ENCODE data around the gene KCTD16.

KCTD16 gene

DNA sequence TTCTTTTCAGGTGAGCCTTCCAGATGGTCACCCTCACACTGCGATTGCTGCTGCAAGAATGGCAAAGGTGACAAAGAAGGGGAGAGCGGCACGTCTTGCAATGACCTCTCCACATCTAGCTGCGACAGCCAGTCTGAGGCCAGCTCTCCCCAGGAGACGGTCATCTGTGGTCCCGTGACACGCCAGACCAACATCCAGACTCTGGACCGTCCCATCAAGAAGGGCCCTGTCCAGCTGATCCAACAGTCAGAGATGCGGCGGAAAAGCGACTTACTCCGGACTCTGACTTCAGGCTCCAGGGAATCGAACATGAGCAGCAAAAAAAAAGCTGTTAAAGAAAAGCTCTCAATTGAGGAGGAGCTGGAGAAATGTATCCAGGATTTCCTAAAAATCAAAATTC lies 303.0 kb downstream of the KCTD16 start:
- Histone ChIP-seq H3K27ac (ENCODE audit: low read length) (no peak overlapping the region), H3K27me3 (ENCODE audit: control insufficient read depth, insufficient read depth, low read length) (no peaks in the 10 kb centered on the region), H3K36me3 (ENCODE audit: control insufficient read depth, low read depth, low read length) (no peaks in the 10 kb centered on the region), H3K9ac (ENCODE audit: low read length) (no peak overlapping the region), H3K4me1 (ENCODE audit: control insufficient read depth, low read depth, low read length) (no peaks in the 10 kb centered on the region), H3K9me3 (ENCODE audit: control insufficient read depth, low read depth, low read length) (no peaks in the 10 kb centered on the region), H3K4me3 (ENCODE audit: low read length) (no peak overlapping the region)

DNA sequence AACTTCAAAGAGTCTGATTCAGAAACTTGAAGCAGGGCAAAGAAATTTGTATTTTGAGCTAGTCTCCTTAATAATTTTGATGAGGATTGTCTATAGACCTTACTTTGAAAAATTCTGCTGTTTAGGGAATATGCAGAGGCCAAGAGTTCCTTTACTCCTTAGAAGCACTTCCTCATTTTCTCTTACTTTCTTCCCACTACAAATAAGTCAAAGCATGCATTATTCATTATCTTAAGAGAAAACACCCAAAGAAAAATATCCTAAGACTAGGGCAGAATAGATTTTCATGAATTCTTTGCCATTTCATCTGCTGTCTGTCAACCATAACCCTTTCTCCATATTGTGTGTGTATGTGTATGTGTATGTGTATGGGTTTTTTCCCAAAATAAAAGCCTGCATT lies 307.9 kb downstream of the KCTD16 start:
- Histone ChIP-seq H3K27me3 (ENCODE audit: control insufficient read depth, insufficient read depth, low read length) (no peaks in the 10 kb centered on the region), H3K9me3 (ENCODE audit: control insufficient read depth, low read depth, low read length) (no peaks in the 10 kb centered on the region), H3K27ac (ENCODE audit: low read length) (no peak overlapping the region), H3K4me1 (ENCODE audit: control insufficient read depth, low read depth, low read length) (peaks cover 3% of the 10 kb centered on the region), H3K36me3 (ENCODE audit: control insufficient read depth, low read depth, low read length) (no peaks in the 10 kb centered on the region), H3K4me3 (ENCODE audit: low read length) (no peak overlapping the region), H3K9ac (ENCODE audit: low read length) (no peak overlapping the region)

DNA sequence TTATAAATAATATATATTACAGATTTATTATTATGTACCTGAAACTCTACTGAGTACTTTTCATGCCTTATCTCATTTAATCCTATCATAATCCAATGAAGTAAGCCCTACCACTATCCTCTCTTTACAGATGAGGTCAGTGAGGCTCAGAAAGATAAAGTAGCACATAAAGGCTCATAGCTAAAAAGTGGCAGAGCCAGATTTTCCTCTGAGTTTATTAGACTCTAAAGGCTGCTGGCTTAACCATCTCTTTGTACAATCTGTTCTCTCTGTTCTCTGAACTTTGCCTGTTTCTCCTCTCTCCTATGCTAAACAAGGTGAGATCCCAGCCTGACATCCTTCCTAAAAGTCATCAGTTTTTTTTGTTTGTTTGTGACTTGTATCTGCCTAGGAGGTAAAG lies 311.2 kb downstream of the KCTD16 start:
- H3K4me1 ChIP-seq (ENCODE audit: control insufficient read depth, low read depth, low read length), result peaks cover 7% of the 10 kb centered on the region
- no peak overlapping the region for H3K27ac ChIP-seq (ENCODE audit: low read length)
- H3K9ac ChIP-seq (ENCODE audit: low read length), result no peak overlapping the region

DNA sequence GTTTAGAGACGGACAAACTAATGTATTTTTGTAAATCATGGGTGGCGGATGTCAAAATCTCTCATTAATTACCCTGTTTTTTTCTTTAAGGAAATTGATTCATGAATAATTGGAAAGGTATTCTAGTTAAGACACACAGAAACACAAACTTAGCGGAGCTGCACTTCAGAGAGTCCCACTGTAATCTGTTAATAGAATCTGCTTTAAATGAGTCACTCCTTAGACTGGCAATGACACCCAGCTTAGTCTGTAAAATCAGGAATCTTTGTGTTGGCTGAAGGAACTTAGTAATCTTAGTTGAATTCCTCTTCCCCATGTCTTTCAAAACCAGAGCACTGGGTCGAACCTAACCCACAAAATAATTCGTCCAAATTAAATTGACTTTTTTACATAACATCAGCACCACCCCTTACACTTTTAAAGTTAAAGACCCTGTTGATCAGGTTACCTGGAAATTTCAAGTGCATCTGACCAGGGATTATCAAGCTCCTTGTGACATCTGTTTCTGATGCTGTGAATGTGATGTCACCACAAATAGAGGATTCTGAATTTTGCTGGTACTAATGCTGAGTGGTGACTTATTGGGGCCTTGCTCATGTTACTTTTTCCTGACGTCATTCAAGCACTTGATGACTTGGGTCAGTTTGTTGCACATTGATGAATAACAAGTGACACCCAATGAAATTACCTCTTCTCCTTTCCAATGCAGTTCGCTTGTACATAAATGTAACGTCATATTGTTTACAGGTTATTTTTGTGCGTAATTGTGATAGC lies 313.6 kb downstream of the KCTD16 start:
- Histone ChIP-seq H3K36me3 (ENCODE audit: control insufficient read depth, low read depth, low read length) (no peaks in the 10 kb centered on the region), H3K9me3 (ENCODE audit: control insufficient read depth, low read depth, low read length) (no peaks in the 10 kb centered on the region), H3K4me1 (ENCODE audit: control insufficient read depth, low read depth, low read length) (peaks cover 27% of the 10 kb centered on the region), H3K9ac (ENCODE audit: low read length) (no peak overlapping the region), H3K27me3 (ENCODE audit: control insufficient read depth, insufficient read depth, low read length) (no peaks in the 10 kb centered on the region), H3K27ac (ENCODE audit: low read length) (no peak overlapping the region), H3K4me3 (ENCODE audit: low read length) (no peak overlapping the region)

More for the DNA sequence above, 311.2 kb downstream of the KCTD16 start:
- no peaks in the 10 kb centered on the region for H3K36me3 ChIP-seq (ENCODE audit: control insufficient read depth, low read depth, low read length)
- no peaks in the 10 kb centered on the region for H3K27me3 ChIP-seq (ENCODE audit: control insufficient read depth, insufficient read depth, low read length)
- H3K9me3 ChIP-seq (ENCODE audit: control insufficient read depth, low read depth, low read length), result no peaks in the 10 kb centered on the region
- H3K4me3 ChIP-seq (ENCODE audit: low read length), result no peak overlapping the region

DNA sequence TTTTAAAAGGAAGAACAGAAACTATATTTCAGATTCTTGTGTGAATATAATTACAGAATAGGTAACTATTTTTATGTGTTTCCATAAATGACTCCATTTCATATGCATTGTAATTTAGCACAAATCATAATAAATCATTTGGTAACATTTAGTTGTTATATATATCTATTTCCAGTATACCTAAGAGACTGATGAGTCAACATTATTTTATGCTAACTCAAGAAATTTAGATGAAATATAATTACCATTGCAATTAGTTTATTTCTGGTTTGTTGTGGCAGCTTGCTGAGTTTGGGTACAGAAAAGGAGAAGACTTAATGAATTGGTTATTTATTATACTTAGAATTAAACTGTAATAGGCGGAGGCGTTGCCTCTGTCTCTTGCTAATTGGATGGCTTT lies 314.9 kb downstream of the KCTD16 start:
- H3K4me3 ChIP-seq (ENCODE audit: low read length), result no peak overlapping the region
- peaks cover 27% of the 10 kb centered on the region for H3K4me1 ChIP-seq (ENCODE audit: control insufficient read depth, low read depth, low read length)

DNA sequence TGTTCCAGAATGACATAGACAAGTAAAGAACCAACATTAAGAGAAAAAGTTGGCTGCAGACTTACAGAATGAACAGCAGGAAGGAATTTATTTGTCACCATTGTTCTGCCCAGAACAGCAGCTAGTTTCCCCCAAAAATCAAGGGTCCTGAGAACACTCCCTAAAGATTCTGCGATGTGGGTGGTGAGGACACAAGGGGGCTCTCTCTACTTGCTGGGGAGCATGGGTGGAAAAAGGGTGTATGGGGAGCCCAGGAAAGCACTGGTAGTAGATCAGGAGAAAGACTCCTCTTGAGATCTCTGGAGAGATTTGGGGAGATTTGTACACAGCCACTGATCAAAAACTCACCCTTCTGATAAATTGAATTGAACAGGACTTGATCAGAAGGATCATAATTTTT lies 316.5 kb downstream of the KCTD16 start:
- Histone ChIP-seq H3K9ac (ENCODE audit: low read length) (peak overlapping the region; percentile 26), H3K27me3 (ENCODE audit: control insufficient read depth, insufficient read depth, low read length) (no peaks in the 10 kb centered on the region), H3K27ac (ENCODE audit: low read length) (peak overlapping the region; percentile 59), H3K9me3 (ENCODE audit: control insufficient read depth, low read depth, low read length) (no peaks in the 10 kb centered on the region), H3K4me3 (ENCODE audit: low read length) (peak overlapping the region; percentile 48), H3K4me1 (ENCODE audit: control insufficient read depth, low read depth, low read length) (peaks cover 27% of the 10 kb centered on the region), H3K36me3 (ENCODE audit: control insufficient read depth, low read depth, low read length) (no peaks in the 10 kb centered on the region)

More for the DNA sequence above, 314.9 kb downstream of the KCTD16 start:
- Histone ChIP-seq H3K9ac (ENCODE audit: low read length) (no peak overlapping the region), H3K27ac (ENCODE audit: low read length) (no peak overlapping the region), H3K9me3 (ENCODE audit: control insufficient read depth, low read depth, low read length) (no peaks in the 10 kb centered on the region), H3K27me3 (ENCODE audit: control insufficient read depth, insufficient read depth, low read length) (no peaks in the 10 kb centered on the region), H3K36me3 (ENCODE audit: control insufficient read depth, low read depth, low read length) (no peaks in the 10 kb centered on the region)

DNA sequence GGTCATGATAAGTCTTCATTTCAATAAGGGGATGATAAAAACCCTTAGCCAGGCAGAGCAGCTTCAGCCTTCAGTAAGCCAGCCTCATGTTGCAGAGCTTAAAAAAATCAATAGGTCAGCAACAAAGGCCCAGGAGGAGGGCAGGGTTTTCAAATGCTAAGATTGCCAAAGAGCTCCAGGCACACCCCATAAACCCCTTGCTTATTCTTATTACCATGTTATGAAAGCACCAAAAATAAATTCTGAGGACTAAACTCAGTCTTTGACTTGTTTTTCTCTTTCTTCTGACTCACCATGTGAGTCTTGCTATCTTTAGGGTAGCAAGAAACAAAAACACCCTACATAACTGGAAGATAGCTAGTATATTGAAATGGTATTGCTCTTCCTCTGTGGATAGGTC lies 317.1 kb downstream of the KCTD16 start:
- peak overlapping the region; percentile 26 for H3K9ac ChIP-seq (ENCODE audit: low read length)
- no peaks in the 10 kb centered on the region for H3K9me3 ChIP-seq (ENCODE audit: control insufficient read depth, low read depth, low read length)
- H3K4me1 ChIP-seq (ENCODE audit: control insufficient read depth, low read depth, low read length), result peaks cover 27% of the 10 kb centered on the region
- peak overlapping the region; percentile 48 for H3K4me3 ChIP-seq (ENCODE audit: low read length)
- no peaks in the 10 kb centered on the region for H3K27me3 ChIP-seq (ENCODE audit: control insufficient read depth, insufficient read depth, low read length)
- H3K27ac ChIP-seq (ENCODE audit: low read length), result peak overlapping the region; percentile 59
- no peaks in the 10 kb centered on the region for H3K36me3 ChIP-seq (ENCODE audit: control insufficient read depth, low read depth, low read length)

DNA sequence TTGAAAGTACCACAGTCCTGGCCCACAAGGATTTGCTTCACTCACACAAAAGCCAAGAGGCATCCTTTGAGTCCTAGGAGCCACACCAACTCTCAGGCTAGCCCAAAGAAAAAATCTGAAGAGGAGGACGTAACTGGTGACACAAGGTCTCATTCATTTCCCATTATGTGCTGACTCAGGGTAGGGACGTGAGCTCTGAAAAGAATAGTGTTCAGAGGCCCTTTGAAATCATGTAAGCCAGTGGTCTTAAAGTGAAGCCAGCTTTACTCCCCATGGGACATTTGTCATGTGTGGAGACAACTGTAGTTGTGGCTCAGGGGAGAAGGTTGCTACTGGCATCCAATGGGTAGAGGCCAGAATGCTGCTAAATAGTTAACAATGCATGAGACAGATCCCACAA lies 332.4 kb downstream of the KCTD16 start:
- Histone ChIP-seq H3K27me3 (ENCODE audit: control insufficient read depth, insufficient read depth, low read length) (no peaks in the 10 kb centered on the region), H3K9me3 (ENCODE audit: control insufficient read depth, low read depth, low read length) (no peaks in the 10 kb centered on the region), H3K4me1 (ENCODE audit: control insufficient read depth, low read depth, low read length) (peaks cover 19% of the 10 kb centered on the region), H3K9ac (ENCODE audit: low read length) (no peak overlapping the region), H3K27ac (ENCODE audit: low read length) (no peak overlapping the region), H3K4me3 (ENCODE audit: low read length) (no peak overlapping the region), H3K36me3 (ENCODE audit: control insufficient read depth, low read depth, low read length) (no peaks in the 10 kb centered on the region)

DNA sequence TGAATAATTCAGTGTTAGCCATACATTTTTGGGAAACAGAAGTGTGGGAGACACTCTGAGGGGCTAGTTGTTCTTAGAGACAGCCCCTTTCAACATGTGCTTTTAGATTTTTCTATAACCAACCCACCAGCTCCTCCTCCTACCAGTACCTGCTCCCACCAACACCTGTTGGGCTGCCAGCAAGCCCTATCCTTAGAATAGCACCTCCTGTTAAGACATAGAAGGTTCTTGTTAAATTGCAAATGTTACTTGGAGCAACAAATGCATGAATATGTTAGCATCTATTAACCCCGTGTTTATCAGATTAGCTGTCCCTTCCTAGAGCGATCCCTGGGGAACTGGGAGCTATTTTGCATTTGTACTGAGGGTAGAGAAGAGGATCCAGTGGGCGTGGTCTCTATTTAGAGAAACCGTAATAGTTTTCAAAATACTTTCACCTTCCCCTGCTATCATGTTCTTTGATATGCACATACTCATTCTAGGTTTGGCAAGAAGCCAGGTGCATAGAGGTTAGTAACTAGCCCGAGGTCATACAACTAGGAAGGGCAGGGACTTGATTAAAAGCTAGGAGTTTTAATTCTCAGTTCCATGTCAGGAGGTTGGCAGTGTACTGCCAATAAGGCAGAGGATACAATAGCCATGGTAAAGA lies 334.4 kb downstream of the KCTD16 start:
- no peaks in the 10 kb centered on the region for H3K9me3 ChIP-seq (ENCODE audit: control insufficient read depth, low read depth, low read length)
- peak overlapping the region; percentile 18 for H3K4me3 ChIP-seq (ENCODE audit: low read length)
- no peaks in the 10 kb centered on the region for H3K36me3 ChIP-seq (ENCODE audit: control insufficient read depth, low read depth, low read length)
- H3K27ac ChIP-seq (ENCODE audit: low read length), result no peak overlapping the region
- peaks cover 19% of the 10 kb centered on the region for H3K4me1 ChIP-seq (ENCODE audit: control insufficient read depth, low read depth, low read length)
- H3K9ac ChIP-seq (ENCODE audit: low read length), result no peak overlapping the region
- H3K27me3 ChIP-seq (ENCODE audit: control insufficient read depth, insufficient read depth, low read length), result no peaks in the 10 kb centered on the region

DNA sequence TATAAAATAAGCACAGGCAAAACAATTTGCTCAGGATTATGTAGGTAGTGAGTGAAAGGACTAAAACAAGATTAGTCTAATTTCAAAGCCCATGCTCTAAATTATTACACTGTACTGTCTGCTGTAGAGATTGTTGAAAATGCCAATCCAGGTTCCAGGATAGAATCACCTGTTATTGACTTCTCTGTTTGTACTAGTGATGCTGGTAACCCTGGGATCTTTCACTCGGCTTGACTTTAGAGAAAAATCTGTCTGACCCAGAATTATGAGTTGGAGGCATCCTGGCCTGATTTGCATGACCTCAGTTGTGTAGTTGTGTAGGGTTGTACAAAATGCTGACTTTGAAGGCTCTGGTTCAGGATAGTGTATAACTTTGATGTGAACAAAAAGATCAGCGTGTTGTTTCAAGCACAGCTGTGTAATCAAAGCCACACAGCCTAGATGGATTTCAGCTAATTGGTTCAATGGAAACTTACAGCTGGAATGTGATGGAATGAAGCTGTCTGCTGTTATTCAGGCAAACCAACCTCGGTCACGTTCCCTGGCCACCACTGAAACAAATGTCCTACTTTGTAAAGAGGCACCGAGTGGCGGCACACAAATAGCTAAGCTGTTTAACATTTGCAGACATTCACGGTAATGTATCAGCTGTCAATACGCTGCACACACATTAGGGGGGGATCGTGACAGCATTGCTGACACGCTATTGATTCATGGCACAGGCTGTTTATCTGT lies 340.3 kb downstream of the KCTD16 start:
- no peak overlapping the region for H3K9ac ChIP-seq (ENCODE audit: low read length)
- H3K4me1 ChIP-seq (ENCODE audit: control insufficient read depth, low read depth, low read length), result no peaks in the 10 kb centered on the region
- no peaks in the 10 kb centered on the region for H3K9me3 ChIP-seq (ENCODE audit: control insufficient read depth, low read depth, low read length)
- H3K27ac ChIP-seq (ENCODE audit: low read length), result no peak overlapping the region
- no peaks in the 10 kb centered on the region for H3K27me3 ChIP-seq (ENCODE audit: control insufficient read depth, insufficient read depth, low read length)
- no peaks in the 10 kb centered on the region for H3K36me3 ChIP-seq (ENCODE audit: control insufficient read depth, low read depth, low read length)
- no peak overlapping the region for H3K4me3 ChIP-seq (ENCODE audit: low read length)

DNA sequence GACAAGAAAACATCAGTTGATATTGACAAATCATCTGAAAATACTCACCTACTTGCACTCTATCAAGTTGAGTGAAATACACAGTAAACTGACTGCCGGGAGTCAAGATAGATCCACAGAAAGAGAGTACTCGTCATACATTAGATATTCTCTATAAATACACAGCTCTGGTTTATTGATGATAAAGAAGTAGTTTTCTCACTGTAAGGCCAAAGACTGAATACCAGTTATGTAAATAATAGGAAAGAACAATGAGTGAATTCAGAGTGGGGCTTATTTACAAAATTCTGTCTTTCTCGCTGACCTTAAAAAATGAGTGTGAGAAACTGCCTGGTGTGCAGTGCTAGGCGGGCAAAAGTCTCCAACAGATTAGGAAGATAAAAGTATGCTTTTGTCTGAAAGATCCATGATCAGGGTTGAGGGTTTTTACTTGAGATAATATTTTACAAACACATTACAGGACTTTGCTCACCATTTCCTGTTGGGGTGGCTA lies 341.0 kb downstream of the KCTD16 start:
- no peaks in the 10 kb centered on the region for H3K27me3 ChIP-seq (ENCODE audit: control insufficient read depth, insufficient read depth, low read length)
- no peak overlapping the region for H3K4me3 ChIP-seq (ENCODE audit: low read length)
- H3K36me3 ChIP-seq (ENCODE audit: control insufficient read depth, low read depth, low read length), result no peaks in the 10 kb centered on the region
- no peak overlapping the region for H3K27ac ChIP-seq (ENCODE audit: low read length)
- H3K4me1 ChIP-seq (ENCODE audit: control insufficient read depth, low read depth, low read length), result no peaks in the 10 kb centered on the region
- H3K9ac ChIP-seq (ENCODE audit: low read length), result no peak overlapping the region
- H3K9me3 ChIP-seq (ENCODE audit: control insufficient read depth, low read depth, low read length), result no peaks in the 10 kb centered on the region
